Type B pancreatic cell (in vitro differentiated cells): ENCODE measurements around the gene SULF2. TPM values are rescaled to one million over a fixed set of nuclear protein-coding genes. Genes with fewer than 3 reads are reported as not detected.

Experiments
- DNase-seq: peaks from one replicate; pipeline ENCODE4 v3.0.0; 2021; ENCODE audit warnings: mixed read lengths; ENCODE audit not compliant: unreplicated experiment; ENCODE audit errors: extremely low spot score
- H3K27ac Mint-ChIP-seq: 2 replicates; pipeline ENCODE4 v1.8.0; 2021; ENCODE audit warnings: mild to moderate bottlenecking, mixed read lengths
- H3K27me3 Mint-ChIP-seq: 2 replicates; pipeline ENCODE4 v1.8.0; 2021; ENCODE audit warnings: mixed read lengths
- H3K36me3 Mint-ChIP-seq: 2 replicates; pipeline ENCODE4 v1.8.0; 2021; ENCODE audit warnings: mixed read lengths
- H3K4me1 Mint-ChIP-seq: one replicate; pipeline ENCODE4 v1.8.0; 2021; ENCODE audit warnings: mixed read lengths; ENCODE audit not compliant: unreplicated experiment
- H3K4me3 Mint-ChIP-seq: 2 replicates; pipeline ENCODE4 v1.8.0; 2021; ENCODE audit warnings: mild to moderate bottlenecking, mixed read lengths
- H3K9me3 Mint-ChIP-seq: 2 replicates; pipeline ENCODE4 v1.8.0; 2021; ENCODE audit warnings: mixed read lengths
- CTCF ChIP-seq: fragments of 200-600 bp; sonication (generic); conservative IDR thresholded peaks from 2 replicates; pipeline ENCODE4 v1.5.0; 2021; ENCODE audit warnings: antibody characterized with exemption, mild to moderate bottlenecking
- total RNA-seq: library from RNA; stranded (reverse); gene quantifications from 2 replicates; pipeline ENCODE4 v1.2.1, GENCODE V29; 2021; ENCODE audit warnings: low replicate concordance

SULF2 gene
- total RNA-seq, 1 donor from 2014 or later: 146 TPM

GRCh38 chr20:47647994-47648393 lies 137.3 kb downstream of the SULF2 start:
- peaks cover 10% of the 10 kb centered on the region for H3K4me1 Mint-ChIP-seq
- no peak for TF ChIP-seq CTCF
- no peaks in the 10 kb centered on the region for H3K27me3 Mint-ChIP-seq
- no peak overlapping the region for H3K4me3 Mint-ChIP-seq
- peaks cover 57% of the 10 kb centered on the region for H3K36me3 Mint-ChIP-seq
- no peak for DNase-seq
- H3K9me3 Mint-ChIP-seq: no peaks in the 10 kb centered on the region
- H3K27ac Mint-ChIP-seq: no peak overlapping the region

GRCh38 chr20:47645632-47646031 lies 139.6 kb downstream of the SULF2 start:
- Mint-ChIP-seq H3K27ac (no peak overlapping the region), H3K36me3 (peaks cover 57% of the 10 kb centered on the region), H3K9me3 (no peaks in the 10 kb centered on the region), H3K27me3 (no peaks in the 10 kb centered on the region), H3K4me1 (peaks cover 10% of the 10 kb centered on the region), H3K4me3 (no peak overlapping the region)
- DNase-seq: no peak
- TF ChIP-seq CTCF: no peak

- no peak for DNase-seq
- H3K9me3 Mint-ChIP-seq: no peaks in the 10 kb centered on the region
- H3K36me3 Mint-ChIP-seq: peaks cover 62% of the 10 kb centered on the region
- H3K4me3 Mint-ChIP-seq: no peak overlapping the region
- peak overlapping the region; percentile 21 for H3K27ac Mint-ChIP-seq
- peaks cover 5% of the 10 kb centered on the region for H3K4me1 Mint-ChIP-seq
- no peak for TF ChIP-seq CTCF
- no peaks in the 10 kb centered on the region for H3K27me3 Mint-ChIP-seq
Measured at GRCh38 chr20:47642624-47643023, 142.7 kb downstream of the SULF2 start.

GRCh38 chr20:47642118-47642517 lies 143.2 kb downstream of the SULF2 start:
- no peak for DNase-seq
- no peak for TF ChIP-seq CTCF
- H3K27ac Mint-ChIP-seq: no peak overlapping the region
- no peak overlapping the region for H3K4me3 Mint-ChIP-seq
- peaks cover 4% of the 10 kb centered on the region for H3K4me1 Mint-ChIP-seq
- peaks cover 62% of the 10 kb centered on the region for H3K36me3 Mint-ChIP-seq
- no peaks in the 10 kb centered on the region for H3K9me3 Mint-ChIP-seq
- no peaks in the 10 kb centered on the region for H3K27me3 Mint-ChIP-seq

GRCh38 chr20:47638851-47639250 lies 146.4 kb downstream of the SULF2 start:
- Mint-ChIP-seq H3K36me3 (peaks cover 44% of the 10 kb centered on the region), H3K4me3 (no peak overlapping the region), H3K27me3 (no peaks in the 10 kb centered on the region), H3K4me1 (no peaks in the 10 kb centered on the region), H3K9me3 (no peaks in the 10 kb centered on the region), H3K27ac (no peak overlapping the region)
- DNase-seq: no peak
- no peak for TF ChIP-seq CTCF

- Mint-ChIP-seq H3K36me3 (peaks cover 27% of the 10 kb centered on the region), H3K9me3 (no peaks in the 10 kb centered on the region), H3K4me1 (no peaks in the 10 kb centered on the region), H3K4me3 (no peak overlapping the region), H3K27ac (no peak overlapping the region), H3K27me3 (no peaks in the 10 kb centered on the region)
- DNase-seq: no peak
- TF ChIP-seq CTCF: no peak
Measured at GRCh38 chr20:47635256-47635655, 150.0 kb downstream of the SULF2 start.
